GM23338 (cell line): ENCODE data around the gene HIVEP3.

Experiments used
- CREB1 ChIP-seq: fragments of 250-450 bp; sonication (Bioruptor Pico); IDR thresholded peaks from 2 replicates; pipeline ENCODE4 v1.5.0; 2020; ENCODE audit warnings: low read depth, mild to moderate bottlenecking, moderate library complexity
- EZH2 ChIP-seq: fragments of 200-600 bp; sonication (generic); IDR thresholded peaks from one replicate; pipeline ENCODE4 v1.8.0; 2017; ENCODE audit warnings: antibody characterized with exemption, mild to moderate bottlenecking, low read depth; ENCODE audit not compliant: unreplicated experiment
- EZH2phosphoT487 ChIP-seq: fragments of 200-600 bp; sonication (generic); IDR thresholded peaks from one replicate; pipeline ENCODE4 v1.8.1; 2018; ENCODE audit warnings: antibody characterized with exemption; ENCODE audit not compliant: unreplicated experiment
- POLR2AphosphoS5 ChIP-seq: IDR thresholded peaks from 2 replicates; pipeline ENCODE4 v1.6.1; 2016; ENCODE audit warnings: antibody characterized with exemption, low read depth
- STAT1 ChIP-seq: IDR thresholded peaks from one replicate; pipeline ENCODE4 v1.6.1; 2016; ENCODE audit warnings: antibody characterized with exemption; ENCODE audit not compliant: unreplicated experiment
- ZNF331 ChIP-seq: fragments of 250-450 bp; sonication (Bioruptor Pico); IDR thresholded peaks from 2 replicates; pipeline ENCODE4 v1.5.0; 2020; ENCODE audit warnings: low read depth, mild to moderate bottlenecking, moderate library complexity
- TF ChIP-seq, protein P1 (sequence below), 2 experiments: fragments of 200-600 bp in 1 of 2; sonication (generic) in 1 of 2; conservative IDR thresholded peaks; 2 replicates each; pipeline versions ENCODE4 v1.5.1 to v1.6.1; 2016 to 2017; ENCODE audit warnings: antibody characterized with exemption in 2 of 2, low read depth in 2 of 2, mild to moderate bottlenecking in 2 of 2, moderate library complexity in 1 of 2
- TF ChIP-seq, protein P2 (sequence below): IDR thresholded peaks from one replicate; pipeline ENCODE4 v1.6.1; 2018; ENCODE audit warnings: antibody characterized with exemption; ENCODE audit not compliant: unreplicated experiment

DNA sequence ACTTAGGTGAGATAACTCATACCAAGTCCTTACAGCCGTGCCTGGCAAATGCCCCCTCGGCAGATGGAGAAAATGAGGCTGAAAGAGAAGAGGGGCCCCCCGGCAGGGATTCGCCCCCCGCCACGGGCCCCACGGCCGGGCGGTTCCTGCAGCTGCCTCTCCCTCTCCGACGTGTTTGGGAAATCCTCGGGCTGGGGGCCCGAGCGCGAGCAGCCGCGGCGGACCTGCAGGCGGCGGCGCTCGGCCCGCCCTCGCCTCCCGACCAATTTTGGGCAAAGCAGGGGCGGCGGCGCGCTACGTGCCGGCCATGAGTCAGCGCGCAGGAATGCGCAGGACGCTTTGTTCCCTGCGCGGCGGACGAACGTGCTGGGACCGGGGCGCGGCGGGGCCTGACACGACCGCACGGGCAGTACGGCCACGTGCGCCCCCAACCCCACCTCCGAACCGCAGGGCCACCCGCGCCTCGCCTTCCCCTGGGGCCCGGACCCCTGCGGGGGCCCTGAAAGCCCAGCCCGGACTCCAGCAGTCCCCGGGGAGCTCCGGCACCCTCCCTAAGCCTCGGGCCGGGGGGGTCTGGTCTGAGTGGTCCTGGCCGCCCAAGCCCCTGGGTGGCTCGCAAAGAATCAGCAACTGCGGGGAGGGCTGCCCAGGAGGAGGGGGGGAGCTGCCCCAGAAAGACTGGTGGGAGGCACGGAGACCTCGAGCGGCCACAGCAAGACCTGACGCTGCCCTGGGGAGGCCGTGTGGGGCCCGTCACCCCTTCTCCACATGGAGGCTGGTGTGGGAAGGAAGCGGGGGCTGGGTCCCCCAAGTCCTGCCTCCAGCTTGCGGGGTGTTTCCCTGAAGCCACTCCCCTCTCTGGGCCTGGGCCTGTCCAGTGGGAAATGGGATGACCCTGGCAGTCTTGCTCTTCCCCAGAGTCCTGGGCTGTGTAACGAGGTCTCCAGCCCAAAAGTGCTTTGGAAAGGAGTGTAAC is 422.4 kb downstream of the HIVEP3 start:
- TF ChIP-seq, protein P1, sequence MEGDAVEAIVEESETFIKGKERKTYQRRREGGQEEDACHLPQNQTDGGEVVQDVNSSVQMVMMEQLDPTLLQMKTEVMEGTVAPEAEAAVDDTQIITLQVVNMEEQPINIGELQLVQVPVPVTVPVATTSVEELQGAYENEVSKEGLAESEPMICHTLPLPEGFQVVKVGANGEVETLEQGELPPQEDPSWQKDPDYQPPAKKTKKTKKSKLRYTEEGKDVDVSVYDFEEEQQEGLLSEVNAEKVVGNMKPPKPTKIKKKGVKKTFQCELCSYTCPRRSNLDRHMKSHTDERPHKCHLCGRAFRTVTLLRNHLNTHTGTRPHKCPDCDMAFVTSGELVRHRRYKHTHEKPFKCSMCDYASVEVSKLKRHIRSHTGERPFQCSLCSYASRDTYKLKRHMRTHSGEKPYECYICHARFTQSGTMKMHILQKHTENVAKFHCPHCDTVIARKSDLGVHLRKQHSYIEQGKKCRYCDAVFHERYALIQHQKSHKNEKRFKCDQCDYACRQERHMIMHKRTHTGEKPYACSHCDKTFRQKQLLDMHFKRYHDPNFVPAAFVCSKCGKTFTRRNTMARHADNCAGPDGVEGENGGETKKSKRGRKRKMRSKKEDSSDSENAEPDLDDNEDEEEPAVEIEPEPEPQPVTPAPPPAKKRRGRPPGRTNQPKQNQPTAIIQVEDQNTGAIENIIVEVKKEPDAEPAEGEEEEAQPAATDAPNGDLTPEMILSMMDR (conservative IDR thresholded peaks at IDR 0.05; ENCODE audit: low read depth in 2 of 2), result peak in 1 of 2 experiments; percentile 10; a peak in 1 of 4 replicates
- TF ChIP-seq STAT1 (no peak), EZH2phosphoT487 (no peak), CREB1 (peak; percentile 78), EZH2 (no peak), ZNF331 (CRISPR knock-in tag) (no peak), POLR2AphosphoS5 (peak; percentile 52)
- TF ChIP-seq, protein P2, sequence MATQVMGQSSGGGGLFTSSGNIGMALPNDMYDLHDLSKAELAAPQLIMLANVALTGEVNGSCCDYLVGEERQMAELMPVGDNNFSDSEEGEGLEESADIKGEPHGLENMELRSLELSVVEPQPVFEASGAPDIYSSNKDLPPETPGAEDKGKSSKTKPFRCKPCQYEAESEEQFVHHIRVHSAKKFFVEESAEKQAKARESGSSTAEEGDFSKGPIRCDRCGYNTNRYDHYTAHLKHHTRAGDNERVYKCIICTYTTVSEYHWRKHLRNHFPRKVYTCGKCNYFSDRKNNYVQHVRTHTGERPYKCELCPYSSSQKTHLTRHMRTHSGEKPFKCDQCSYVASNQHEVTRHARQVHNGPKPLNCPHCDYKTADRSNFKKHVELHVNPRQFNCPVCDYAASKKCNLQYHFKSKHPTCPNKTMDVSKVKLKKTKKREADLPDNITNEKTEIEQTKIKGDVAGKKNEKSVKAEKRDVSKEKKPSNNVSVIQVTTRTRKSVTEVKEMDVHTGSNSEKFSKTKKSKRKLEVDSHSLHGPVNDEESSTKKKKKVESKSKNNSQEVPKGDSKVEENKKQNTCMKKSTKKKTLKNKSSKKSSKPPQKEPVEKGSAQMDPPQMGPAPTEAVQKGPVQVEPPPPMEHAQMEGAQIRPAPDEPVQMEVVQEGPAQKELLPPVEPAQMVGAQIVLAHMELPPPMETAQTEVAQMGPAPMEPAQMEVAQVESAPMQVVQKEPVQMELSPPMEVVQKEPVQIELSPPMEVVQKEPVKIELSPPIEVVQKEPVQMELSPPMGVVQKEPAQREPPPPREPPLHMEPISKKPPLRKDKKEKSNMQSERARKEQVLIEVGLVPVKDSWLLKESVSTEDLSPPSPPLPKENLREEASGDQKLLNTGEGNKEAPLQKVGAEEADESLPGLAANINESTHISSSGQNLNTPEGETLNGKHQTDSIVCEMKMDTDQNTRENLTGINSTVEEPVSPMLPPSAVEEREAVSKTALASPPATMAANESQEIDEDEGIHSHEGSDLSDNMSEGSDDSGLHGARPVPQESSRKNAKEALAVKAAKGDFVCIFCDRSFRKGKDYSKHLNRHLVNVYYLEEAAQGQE, result no peak
